Parathyroid adenoma (tissue), 2 donors: Measurements from ENCODE around the gene KIF26B.

Experiments used
- H2AFZ ChIP-seq: fragments of 300-600 bp; sonication (generic); one replicate; pipeline ENCODE4 v1.7.0; 2017; ENCODE audit warnings: antibody characterized with exemption, mild to moderate bottlenecking
- H3K27ac ChIP-seq: fragments of 300-600 bp; sonication (generic); one replicate; pipeline ENCODE4 v1.7.0; 2017
- H3K27me3 ChIP-seq: fragments of 300-600 bp; sonication (generic); one replicate; pipeline ENCODE4 v1.7.0; 2017; ENCODE audit warnings: low read length; ENCODE audit not compliant: control insufficient read depth, insufficient read depth
- H3K36me3 ChIP-seq: fragments of 300-600 bp; sonication (generic); one replicate; pipeline ENCODE4 v1.7.0; 2017; ENCODE audit warnings: low read length; ENCODE audit not compliant: control insufficient read depth, insufficient read depth
- H3K4me1 ChIP-seq: fragments of 300-600 bp; sonication (generic); one replicate; pipeline ENCODE4 v1.7.0; 2017; ENCODE audit warnings: control low read depth
- H3K4me2 ChIP-seq: fragments of 300-600 bp; sonication (generic); one replicate; pipeline ENCODE4 v1.7.0; 2017; ENCODE audit warnings: low read length
- H3K4me3 ChIP-seq: fragments of 300-600 bp; sonication (generic); one replicate; pipeline ENCODE4 v1.7.0; 2017; ENCODE audit warnings: low read depth, low read length
- H3K79me2 ChIP-seq: fragments of 300-600 bp; sonication (generic); one replicate; pipeline ENCODE4 v1.7.0; 2017; ENCODE audit warnings: control low read depth
- H3K9ac ChIP-seq: fragments of 300-600 bp; sonication (generic); one replicate; pipeline ENCODE4 v1.7.0; 2017; ENCODE audit warnings: mild to moderate bottlenecking
- H3K9me3 ChIP-seq: fragments of 300-600 bp; sonication (generic); one replicate; pipeline ENCODE4 v1.7.0; 2017; ENCODE audit warnings: low read length; ENCODE audit not compliant: control insufficient read depth
- TF ChIP-seq, protein P1 (sequence below): fragments of 300-600 bp; sonication (generic); IDR thresholded peaks from one replicate; pipeline ENCODE4 v1.7.0; 2017; ENCODE audit warnings: antibody characterized with exemption, mild to moderate bottlenecking
- donor health status: primary hyperparathyroidism.

KIF26B gene

DNA sequence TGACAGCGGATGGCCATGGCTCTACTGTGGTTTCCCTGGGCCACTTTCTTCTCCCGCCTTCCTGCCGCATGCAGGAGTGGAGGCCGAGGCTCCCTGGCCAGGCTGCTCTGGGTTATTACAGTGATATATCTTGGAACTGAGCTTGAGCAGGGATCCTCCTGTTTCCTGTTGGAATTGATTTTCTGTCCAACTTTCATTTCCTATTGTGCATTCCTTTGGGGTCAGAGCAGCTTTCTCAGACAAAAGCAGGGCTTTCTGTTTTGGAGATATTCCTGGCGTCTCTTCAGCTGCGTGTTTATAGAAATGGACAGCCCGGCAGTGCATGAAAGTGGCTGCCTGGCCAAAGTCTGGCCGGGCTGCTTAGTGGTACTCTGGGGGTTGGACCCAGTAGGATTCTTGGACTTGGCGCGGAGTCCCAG is 146.4 kb downstream of the KIF26B start:
- Histone ChIP-seq H3K9ac (no peak overlapping the region), H3K36me3 (no peaks in the 10 kb centered on the region), H2AFZ (no peak overlapping the region), H3K9me3 (no peaks in the 10 kb centered on the region), H3K4me2 (no peak overlapping the region), H3K79me2 (no peaks in the 10 kb centered on the region), H3K27me3 (no peaks in the 10 kb centered on the region), H3K27ac (no peak overlapping the region), H3K4me3 (no peak overlapping the region), H3K4me1 (no peaks in the 10 kb centered on the region)
- TF ChIP-seq, protein P1, sequence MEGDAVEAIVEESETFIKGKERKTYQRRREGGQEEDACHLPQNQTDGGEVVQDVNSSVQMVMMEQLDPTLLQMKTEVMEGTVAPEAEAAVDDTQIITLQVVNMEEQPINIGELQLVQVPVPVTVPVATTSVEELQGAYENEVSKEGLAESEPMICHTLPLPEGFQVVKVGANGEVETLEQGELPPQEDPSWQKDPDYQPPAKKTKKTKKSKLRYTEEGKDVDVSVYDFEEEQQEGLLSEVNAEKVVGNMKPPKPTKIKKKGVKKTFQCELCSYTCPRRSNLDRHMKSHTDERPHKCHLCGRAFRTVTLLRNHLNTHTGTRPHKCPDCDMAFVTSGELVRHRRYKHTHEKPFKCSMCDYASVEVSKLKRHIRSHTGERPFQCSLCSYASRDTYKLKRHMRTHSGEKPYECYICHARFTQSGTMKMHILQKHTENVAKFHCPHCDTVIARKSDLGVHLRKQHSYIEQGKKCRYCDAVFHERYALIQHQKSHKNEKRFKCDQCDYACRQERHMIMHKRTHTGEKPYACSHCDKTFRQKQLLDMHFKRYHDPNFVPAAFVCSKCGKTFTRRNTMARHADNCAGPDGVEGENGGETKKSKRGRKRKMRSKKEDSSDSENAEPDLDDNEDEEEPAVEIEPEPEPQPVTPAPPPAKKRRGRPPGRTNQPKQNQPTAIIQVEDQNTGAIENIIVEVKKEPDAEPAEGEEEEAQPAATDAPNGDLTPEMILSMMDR: no peak

DNA sequence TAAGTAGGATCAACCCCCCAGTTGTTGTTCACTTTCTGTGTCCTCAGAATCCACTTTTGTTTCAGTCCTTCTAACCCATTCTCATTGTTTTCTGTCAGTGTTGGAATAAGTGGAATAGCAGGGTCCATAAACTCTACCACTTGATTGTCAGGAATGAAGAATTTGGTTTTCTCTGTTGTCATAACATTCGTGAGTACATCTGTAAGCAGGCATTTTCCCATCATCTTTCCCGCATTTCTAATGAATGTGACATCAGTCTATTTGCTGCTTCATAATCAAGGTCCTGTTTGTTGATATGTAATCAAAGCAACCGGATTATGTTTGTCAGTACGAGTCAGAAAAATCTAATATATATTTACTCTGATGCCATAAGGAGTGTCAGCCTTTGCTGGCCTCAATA is 147.1 kb downstream of the KIF26B start:
- H3K4me1 ChIP-seq: no peaks in the 10 kb centered on the region
- no peaks in the 10 kb centered on the region for H3K9me3 ChIP-seq
- H3K9ac ChIP-seq: no peak overlapping the region
- no peak overlapping the region for H2AFZ ChIP-seq
- H3K36me3 ChIP-seq: no peaks in the 10 kb centered on the region
- no peak overlapping the region for H3K27ac ChIP-seq
- TF ChIP-seq, protein P1: no peak
- H3K4me3 ChIP-seq: no peak overlapping the region
- no peaks in the 10 kb centered on the region for H3K27me3 ChIP-seq
- no peak overlapping the region for H3K4me2 ChIP-seq
- H3K79me2 ChIP-seq: no peaks in the 10 kb centered on the region

- Histone ChIP-seq H3K36me3 (no peaks in the 10 kb centered on the region), H3K4me2 (no peak overlapping the region), H3K4me3 (no peak overlapping the region), H3K9ac (no peak overlapping the region), H3K27ac (no peak overlapping the region), H3K4me1 (no peaks in the 10 kb centered on the region), H3K9me3 (no peaks in the 10 kb centered on the region), H3K79me2 (no peaks in the 10 kb centered on the region), H3K27me3 (no peaks in the 10 kb centered on the region), H2AFZ (no peak overlapping the region)
- TF ChIP-seq, protein P1: no peak
Measured at GRCh38 chr1:245304698-245305097, 149.9 kb downstream of the KIF26B start.

GRCh38 chr1:245306020-245306419 is 151.2 kb downstream of the KIF26B start:
- no peak overlapping the region for H2AFZ ChIP-seq

More at GRCh38 chr1:245306020-245306419, 151.2 kb downstream of the KIF26B start:
- Histone ChIP-seq H3K27ac (no peak overlapping the region), H3K4me2 (no peak overlapping the region), H3K4me1 (no peaks in the 10 kb centered on the region), H3K4me3 (no peak overlapping the region), H3K9ac (no peak overlapping the region), H3K36me3 (no peaks in the 10 kb centered on the region), H3K9me3 (no peaks in the 10 kb centered on the region), H3K79me2 (no peaks in the 10 kb centered on the region), H3K27me3 (no peaks in the 10 kb centered on the region)
- TF ChIP-seq, protein P1: no peak
